Lower leg skin (tissue), 4 donors: Measurements from ENCODE around the gene BCL7A. TPM values are rescaled to one million over a fixed set of nuclear protein-coding genes. Genes with fewer than 3 reads are reported as not detected.

ENCODE experiments used
- DNase-seq, 2 donors: peaks; one replicate each; pipeline ENCODE4 v3.0.0-alpha.2; 2019; ENCODE audit warnings: low spot score in 2 of 2
- H3K4me3 ChIP-seq: fragments of 200-600 bp; sonication (generic); 2 replicates; pipeline ENCODE4 v1.5.1; 2017; ENCODE audit warnings: mild to moderate bottlenecking, low read depth; ENCODE audit not compliant: poor library complexity, severe bottlenecking
- CTCF ChIP-seq, 3 donors: fragments of 450-650 bp; IDR thresholded peaks; one replicate each; pipeline ENCODE4 v1.5.1; 2016; ENCODE audit warnings: antibody characterized with exemption in 3 of 3, mild to moderate bottlenecking in 3 of 3, moderate library complexity in 2 of 3
- POLR2A ChIP-seq, 2 donors: fragments of 450-650 bp; IDR thresholded peaks; one replicate each; pipeline ENCODE4 v1.6.1; 2016 to 2017; ENCODE audit warnings: antibody characterized with exemption in 2 of 2, mild to moderate bottlenecking in 1 of 2, moderate library complexity in 1 of 2
- WGBS, 2 donors: methylation state at CpG; one replicate each; pipeline ENCODE4 v1.1.5; 2018; 5-methylcytosine and 5-hydroxymethylcytosine counted together
- intact Hi-C: fragments of 100-400 bp; cut with DNase I; formaldehyde crosslinking; loops from one replicate; pipeline ENCODE4 v1.15.0; 2023; ENCODE audit warnings: low total_unique reads
- total RNA-seq, 4 donors: library from RNA; depleted of rRNA; stranded (reverse); fragments of >200 nt; gene quantifications; one replicate each; pipeline ENCODE4 v1.1.0, GENCODE V29; 2016

The BCL7A gene
- total RNA-seq = 10 to 100 TPM; 17.8 to 22.3 (median 18.9) TPM

- no peak for TF ChIP-seq POLR2A (IDR thresholded peaks at IDR 0.05)
- no peak for TF ChIP-seq CTCF (IDR thresholded peaks at IDR 0.05)
- peak within 1 kb of the TSS; percentile 51 for H3K4me3 ChIP-seq
- WGBS, 2 donors = 0% methylated on average over 30 of the region's 83 CpGs; no CpG with 5 or more reads in 1 of the 2 donors
- DNase-seq = peak in 1 of 2 donors; percentile 90
- intact Hi-C loops = no loop called here
Measured at GRCh38 chr12:122021822-122022392, at the start of gene BCL7A. TSS of gene BCL7A (plus strand) at chr12:122021884. CDS start at chr12:122022092, 208 bp downstream.

GRCh38 chr12:121974026-121974985 lies 47.4 kb upstream of the BCL7A start:
- intact Hi-C loops = no loop called here
- WGBS, 2 donors = 64 to 76% methylated on average over 13 of the region's 13 CpGs
- H3K4me3 ChIP-seq = no peak overlapping the region
- TF ChIP-seq POLR2A (IDR thresholded peaks at IDR 0.05) (no peak), CTCF (IDR thresholded peaks at IDR 0.05) (no peak)
- DNase-seq = no peak

GRCh38 chr12:121975021-121975420 lies 46.7 kb upstream of the BCL7A start:
- intact Hi-C loops = no loop called here
- no peak for DNase-seq
- no peak overlapping the region for H3K4me3 ChIP-seq
- WGBS, 2 donors = 92 to 95% methylated on average over 6 of the region's 6 CpGs
- TF ChIP-seq POLR2A (IDR thresholded peaks at IDR 0.05) = no peak
- no peak for TF ChIP-seq CTCF (IDR thresholded peaks at IDR 0.05)

- DNase-seq = no peak
- 94 to 97% methylated on average over 5 of the region's 5 CpGs for WGBS, 2 donors
- intact Hi-C loops = no loop called here
- no peak overlapping the region for H3K4me3 ChIP-seq
- TF ChIP-seq CTCF (IDR thresholded peaks at IDR 0.05) (no peak), POLR2A (IDR thresholded peaks at IDR 0.05) (no peak)
Measured at GRCh38 chr12:121976950-121977349, 44.7 kb upstream of the BCL7A start.

- DNase-seq = no peak
- TF ChIP-seq POLR2A (IDR thresholded peaks at IDR 0.05) (no peak), CTCF (IDR thresholded peaks at IDR 0.05) (no peak)
- WGBS, 2 donors = 73 to 76% methylated on average over 11 of the region's 11 CpGs
- intact Hi-C loops = no loop called here
- H3K4me3 ChIP-seq = no peak overlapping the region
Measured at GRCh38 chr12:121980191-121980891, 41.3 kb upstream of the BCL7A start.
